HuH-7 (cell line): ENCODE results near the gene ASB2.

Source experiments
- DNase-seq: peaks from one replicate; pipeline ENCODE4 v3.0.0; 2011; ENCODE audit warnings: low spot score

ASB2 gene

GRCh38 chr14:93978735-93979134 is 2.4 kb upstream of the ASB2 start:
- no peak for DNase-seq

GRCh38 chr14:93977790-93978581 is 1.6 kb upstream of the ASB2 start:
- DNase-seq, result no peak

GRCh38 chr14:93977171-93977570 is 801 bp upstream of the ASB2 start:
- no peak for DNase-seq

- DNase-seq, result no peak
Observed at GRCh38 chr14:93975791-93976476, 436 bp downstream of the ASB2 start.

GRCh38 chr14:93974833-93975232 is 1.5 kb downstream of the ASB2 start:
- no peak for DNase-seq

GRCh38 chr14:93974299-93974698 is 2.1 kb downstream of the ASB2 start:
- no peak for DNase-seq

- DNase-seq, result no peak
Observed at GRCh38 chr14:93973607-93974006, 2.8 kb downstream of the ASB2 start.

GRCh38 chr14:93972618-93973205 is 3.7 kb downstream of the ASB2 start:
- no peak for DNase-seq

GRCh38 chr14:93971635-93972027 is 4.7 kb downstream of the ASB2 start:
- DNase-seq, result no peak

- DNase-seq, result no peak
Observed at GRCh38 chr14:93970965-93971634, 5.3 kb downstream of the ASB2 start.

GRCh38 chr14:93970585-93970964 is 5.8 kb downstream of the ASB2 start:
- DNase-seq, result no peak

GRCh38 chr14:93969082-93969828 is 7.1 kb downstream of the ASB2 start:
- no peak for DNase-seq

DNA sequence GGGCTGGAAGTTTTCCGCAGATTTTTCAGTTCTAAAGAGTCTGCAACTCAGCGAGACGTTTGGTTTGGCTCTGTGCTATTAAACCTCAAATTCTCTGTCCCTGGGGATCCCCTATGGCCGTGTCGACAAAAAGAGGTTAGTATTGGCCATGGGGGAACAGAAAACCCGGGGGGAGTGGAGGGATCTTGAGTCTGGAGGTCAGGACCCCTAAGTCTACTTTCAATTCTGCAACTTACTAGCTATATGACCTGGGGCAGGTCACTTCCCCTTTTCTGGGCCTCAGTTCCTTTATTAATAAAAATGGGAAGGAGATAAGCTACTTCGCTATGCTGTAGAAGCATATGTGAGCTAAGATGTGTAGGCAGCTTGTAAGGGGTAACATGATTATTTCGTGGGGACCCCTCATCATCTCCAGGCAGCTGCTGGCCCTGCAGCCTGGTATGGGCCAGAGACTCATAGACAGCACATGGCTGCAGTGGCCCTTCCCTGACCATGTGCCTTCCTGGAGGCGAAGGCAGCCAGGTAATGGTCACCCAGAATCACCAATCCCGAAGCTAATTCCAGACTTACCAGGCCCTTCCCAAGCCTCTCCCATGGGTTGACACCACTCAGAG is 8.6 kb downstream of the ASB2 start:
- no peak for DNase-seq

- DNase-seq, result no peak
Observed at GRCh38 chr14:93965946-93966474, 10.4 kb downstream of the ASB2 start.

- no peak for DNase-seq
Observed at GRCh38 chr14:93965287-93965821, 11.0 kb downstream of the ASB2 start.

DNA sequence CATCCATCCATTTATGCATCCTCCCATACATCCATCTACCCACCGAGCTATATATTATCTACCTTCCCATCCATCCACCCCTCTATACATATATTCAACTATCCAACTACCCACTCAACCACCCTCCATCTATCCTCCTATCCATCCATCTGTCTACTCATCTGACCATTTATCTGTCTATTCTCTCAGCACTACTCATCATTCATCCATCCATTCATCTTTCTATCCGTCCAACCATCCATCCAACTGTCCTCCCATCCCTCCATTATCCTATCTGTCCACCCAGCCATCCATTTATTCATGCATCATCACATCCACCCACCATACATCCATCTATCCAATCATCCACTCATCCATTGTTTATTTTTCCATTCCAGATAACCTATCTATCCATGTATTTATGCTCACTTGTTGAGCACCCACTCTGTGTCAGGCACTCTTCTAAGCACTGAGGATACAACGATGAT is 11.5 kb downstream of the ASB2 start:
- DNase-seq, result no peak

- no peak for DNase-seq
Observed at GRCh38 chr14:93964281-93964680, 12.1 kb downstream of the ASB2 start.

DNA sequence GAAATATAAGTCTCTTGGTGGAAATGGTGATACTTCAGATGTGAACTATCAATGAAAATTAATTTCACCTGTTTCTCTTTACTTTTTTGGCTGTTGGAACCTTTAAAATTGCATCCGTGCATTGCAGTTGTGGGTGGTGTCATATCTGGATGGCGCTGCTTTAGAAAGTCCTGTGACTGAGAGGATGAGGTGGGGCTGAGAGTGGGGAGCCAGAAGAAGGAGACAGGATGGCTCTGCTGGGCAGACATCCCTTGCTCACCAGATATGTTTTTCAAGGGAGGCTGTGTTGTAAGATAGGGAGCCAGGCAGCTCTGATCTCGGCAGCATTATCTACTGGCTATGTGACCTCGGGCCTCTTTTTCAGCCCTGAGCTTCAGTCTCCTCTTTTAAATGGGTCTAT is 12.7 kb downstream of the ASB2 start:
- no peak for DNase-seq

DNA sequence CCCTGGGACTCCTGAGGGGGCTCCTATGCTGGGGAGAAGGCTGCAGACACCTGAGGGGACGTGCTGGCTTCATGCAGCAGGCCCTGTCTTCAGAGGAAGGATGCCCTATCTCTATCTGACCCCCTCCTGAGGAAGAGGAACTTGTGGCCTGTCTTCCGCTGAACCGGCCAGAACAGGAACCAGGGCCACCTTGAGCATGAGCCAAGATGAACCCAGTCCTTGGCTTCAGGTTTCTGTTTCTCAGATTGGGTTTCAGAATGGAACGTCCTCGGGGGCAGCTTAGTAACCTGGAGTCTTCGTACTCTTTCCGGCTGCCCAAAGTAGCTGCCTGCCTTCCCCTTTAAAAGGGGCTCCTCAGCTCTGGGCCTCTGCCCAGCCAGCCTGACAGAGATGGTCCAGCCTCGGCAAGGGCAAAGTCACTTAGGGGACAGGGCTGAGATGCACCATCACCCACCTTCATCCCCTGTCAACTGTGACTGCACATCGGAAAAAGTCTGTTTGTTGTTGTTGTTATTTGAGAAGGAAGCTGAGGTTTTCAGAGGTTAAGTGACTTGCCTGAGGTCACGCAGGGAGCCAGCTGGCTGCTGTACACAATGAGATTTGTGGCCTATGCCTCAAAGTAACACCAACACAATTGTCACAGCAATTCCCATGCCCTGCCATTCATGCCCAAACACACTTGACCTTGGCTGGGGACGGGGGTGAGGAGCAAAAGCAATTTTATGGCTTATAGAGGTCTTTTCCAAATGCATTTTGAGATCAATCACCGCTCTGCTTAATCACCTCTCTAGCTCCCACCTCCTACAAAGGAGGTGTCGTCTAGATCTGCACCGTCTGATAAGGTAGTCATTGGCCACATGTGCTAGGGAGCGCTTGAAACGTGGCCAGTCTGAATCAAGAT is 13.4 kb downstream of the ASB2 start:
- DNase-seq, result no peak

DNA sequence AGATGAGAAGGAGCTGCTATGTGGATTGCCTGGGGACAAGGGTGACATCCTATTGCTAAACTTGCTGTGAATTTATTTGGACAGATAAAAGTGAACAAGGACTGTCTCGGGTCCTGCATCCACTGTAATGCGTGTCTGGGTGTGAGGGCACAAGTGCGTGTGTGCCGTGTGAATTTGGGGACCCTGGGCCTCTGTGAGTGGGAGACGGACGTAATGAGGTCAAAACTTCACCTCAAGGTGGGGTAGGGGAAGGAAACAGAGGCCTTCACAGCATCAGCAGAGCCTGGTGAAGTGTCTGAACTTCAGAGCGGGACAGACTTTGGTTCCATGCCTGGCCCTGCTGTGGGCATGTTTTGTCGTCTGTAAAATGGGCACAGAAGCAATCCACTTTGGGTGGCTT is 14.8 kb downstream of the ASB2 start:
- no peak for DNase-seq
